Thyroid gland (tissue), 4 donors: ENCODE measurements around the gene SLC8B1.

Source experiments
- CTCF ChIP-seq, 6 experiments: fragments of 200-600 bp in 3 of 6; fragments of 450-650 bp in 3 of 6; sonication (generic) in 3 of 6; IDR thresholded peaks; one replicate each; pipeline ENCODE4 v1.5.1; 2016 to 2019; ENCODE audit warnings: antibody characterized with exemption in 6 of 6, mild to moderate bottlenecking in 2 of 6, inconsistent platforms in 1 of 6, moderate library complexity in 1 of 6
- POLR2A ChIP-seq, 2 donors: fragments of 450-650 bp; IDR thresholded peaks; one replicate each; pipeline ENCODE4 v1.6.1; 2017; ENCODE audit warnings: antibody characterized with exemption in 2 of 2, mild to moderate bottlenecking in 2 of 2, moderate library complexity in 1 of 2

- no peak for TF ChIP-seq POLR2A (IDR thresholded peaks at IDR 0.05)
- no peak for TF ChIP-seq CTCF (IDR thresholded peaks at IDR 0.05)
Measured at GRCh38 chr12:113326775-113327395, 8.0 kb downstream of the SLC8B1 start.
